Measurements from ENCODE around the gene ZBTB3. TPM values are rescaled to one million over a fixed set of nuclear protein-coding genes. Genes with fewer than 3 reads are reported as not detected.
"Not testable (repeated sequence)": the region's sequence is repeated elsewhere in the genome, so short reads cannot be mapped to it uniquely, and the experiment has no call there.

ZBTB3 gene
- total RNA-seq, 1 donor from 2014 or later: 12.7 TPM

GRCh38 chr11:62747475-62748160, 6.3 kb downstream of the ZBTB3 start:
- Mint-ChIP-seq H3K4me1 (ENCODE audit: unreplicated experiment) (no peaks in the 10 kb centered on the region), H3K4me3 (ENCODE audit: unreplicated experiment) (no peak overlapping the region), H3K27me3 (ENCODE audit: unreplicated experiment) (no peaks in the 10 kb centered on the region), H3K27ac (ENCODE audit: unreplicated experiment) (no peak overlapping the region), H3K36me3 (ENCODE audit: low read depth, unreplicated experiment) (peaks cover 4% of the 10 kb centered on the region), H3K9me3 (ENCODE audit: unreplicated experiment) (no peaks in the 10 kb centered on the region)
- no peak for DNase-seq (ENCODE audit: low spot score)
- no peak for TF ChIP-seq CTCF (IDR thresholded peaks at IDR 0.05; ENCODE audit: unreplicated experiment)

- H3K27me3 Mint-ChIP-seq (ENCODE audit: unreplicated experiment): no peaks in the 10 kb centered on the region
- H3K27ac Mint-ChIP-seq (ENCODE audit: unreplicated experiment): no peak overlapping the region
- H3K4me1 Mint-ChIP-seq (ENCODE audit: unreplicated experiment): no peaks in the 10 kb centered on the region
- DNase-seq (ENCODE audit: low spot score): no peak
- peaks cover 23% of the 10 kb centered on the region for H3K36me3 Mint-ChIP-seq (ENCODE audit: low read depth, unreplicated experiment)
- no peaks in the 10 kb centered on the region for H3K9me3 Mint-ChIP-seq (ENCODE audit: unreplicated experiment)
- H3K4me3 Mint-ChIP-seq (ENCODE audit: unreplicated experiment): no peak overlapping the region
- no peak for TF ChIP-seq CTCF (IDR thresholded peaks at IDR 0.05; ENCODE audit: unreplicated experiment)
Measured at GRCh38 chr11:62737196-62737595, 16.8 kb downstream of the ZBTB3 start.

- Mint-ChIP-seq H3K4me3 (ENCODE audit: unreplicated experiment) (peak overlapping the region; percentile 79), H3K27me3 (ENCODE audit: unreplicated experiment) (peaks cover 5% of the 10 kb centered on the region), H3K36me3 (ENCODE audit: low read depth, unreplicated experiment) (peaks cover 11% of the 10 kb centered on the region), H3K9me3 (ENCODE audit: unreplicated experiment) (no peaks in the 10 kb centered on the region), H3K27ac (ENCODE audit: unreplicated experiment) (peak overlapping the region; percentile 50), H3K4me1 (ENCODE audit: unreplicated experiment) (peaks cover 6% of the 10 kb centered on the region)
- DNase-seq (ENCODE audit: low spot score): no peak
- no peak for TF ChIP-seq CTCF (IDR thresholded peaks at IDR 0.05; ENCODE audit: unreplicated experiment)
Measured at GRCh38 chr11:62732830-62733229, 21.1 kb downstream of the ZBTB3 start.

DNA sequence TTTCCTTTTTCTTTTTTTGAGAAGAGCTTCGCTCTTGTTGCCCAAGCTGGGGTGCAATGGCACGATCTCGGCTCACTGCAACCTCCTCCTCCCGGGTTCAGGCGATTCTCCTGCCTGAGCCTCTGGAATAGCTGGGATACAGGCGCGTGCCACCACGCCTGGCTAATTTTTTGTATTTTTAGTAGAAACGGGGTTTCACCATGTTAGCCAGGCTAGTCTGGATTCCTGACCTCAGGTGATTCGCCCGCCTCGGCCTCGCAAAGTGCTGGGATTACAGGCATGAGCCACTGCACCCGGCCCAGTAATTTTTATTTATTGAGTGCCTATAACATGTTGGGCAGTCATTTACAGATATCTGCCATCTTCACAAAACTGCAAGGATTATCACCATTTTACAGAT, 23.9 kb downstream of the ZBTB3 start:
- Mint-ChIP-seq H3K27me3 (ENCODE audit: unreplicated experiment) (peaks cover 20% of the 10 kb centered on the region), H3K4me3 (ENCODE audit: unreplicated experiment) (peak overlapping the region; percentile 59), H3K4me1 (ENCODE audit: unreplicated experiment) (peaks cover 18% of the 10 kb centered on the region), H3K36me3 (ENCODE audit: low read depth, unreplicated experiment) (peaks cover 17% of the 10 kb centered on the region)
- not testable (repeated sequence) for H3K9me3 Mint-ChIP-seq (ENCODE audit: unreplicated experiment); H3K27ac Mint-ChIP-seq (ENCODE audit: unreplicated experiment); DNase-seq (ENCODE audit: low spot score)

GRCh38 chr11:62728171-62728988, 25.6 kb downstream of the ZBTB3 start, which contains the start of gene TTC9C:
Gene TTC9C, plus strand, starts transcription at chr11:62728486. Its CDS starts 363 bp downstream, at chr11:62728849.
- peaks cover 21% of the 10 kb centered on the region for H3K27me3 Mint-ChIP-seq (ENCODE audit: unreplicated experiment)
- H3K36me3 Mint-ChIP-seq (ENCODE audit: low read depth, unreplicated experiment): peaks cover 26% of the 10 kb centered on the region
- no peak for TF ChIP-seq CTCF (IDR thresholded peaks at IDR 0.05; ENCODE audit: unreplicated experiment)
- peak within 1 kb of the TSS; percentile 99 for H3K4me3 Mint-ChIP-seq (ENCODE audit: unreplicated experiment)
- DNase-seq (ENCODE audit: low spot score): peak; percentile 78
- no peaks in the 10 kb centered on the region for H3K9me3 Mint-ChIP-seq (ENCODE audit: unreplicated experiment)
- peak within 1 kb of the TSS; percentile 96 for H3K27ac Mint-ChIP-seq (ENCODE audit: unreplicated experiment)
- peaks cover 31% of the 10 kb centered on the region for H3K4me1 Mint-ChIP-seq (ENCODE audit: unreplicated experiment)
